UCSD-AML1 (cell line): ENCODE data around the gene DNAJA2.
"Not testable (repeated sequence)": the region's sequence is repeated elsewhere in the genome, so short reads cannot be mapped to it uniquely, and the experiment has no call there.

ENCODE experiments used
- DNase-seq: peaks from one replicate; lab custom pipeline; 2025; ENCODE audit not compliant: unreplicated experiment; lab: John Stamatoyannopoulos, UW

DNAJA2 gene

GRCh38 chr16:46975908-46976470, 2.5 kb upstream of the DNAJA2 start:
- no peak for DNase-seq

GRCh38 chr16:46975165-46975564, 1.7 kb upstream of the DNAJA2 start:
- no peak for DNase-seq

GRCh38 chr16:46974352-46974751, 878 bp upstream of the DNAJA2 start:
- no peak for DNase-seq

- no peak for DNase-seq
Measured at GRCh38 chr16:46973996-46974324, 486 bp upstream of the DNAJA2 start.

GRCh38 chr16:46972429-46973206, 856 bp downstream of the DNAJA2 start:
- peak; percentile 55 for DNase-seq

GRCh38 chr16:46971271-46971670, 2.2 kb downstream of the DNAJA2 start:
- no peak for DNase-seq

DNA sequence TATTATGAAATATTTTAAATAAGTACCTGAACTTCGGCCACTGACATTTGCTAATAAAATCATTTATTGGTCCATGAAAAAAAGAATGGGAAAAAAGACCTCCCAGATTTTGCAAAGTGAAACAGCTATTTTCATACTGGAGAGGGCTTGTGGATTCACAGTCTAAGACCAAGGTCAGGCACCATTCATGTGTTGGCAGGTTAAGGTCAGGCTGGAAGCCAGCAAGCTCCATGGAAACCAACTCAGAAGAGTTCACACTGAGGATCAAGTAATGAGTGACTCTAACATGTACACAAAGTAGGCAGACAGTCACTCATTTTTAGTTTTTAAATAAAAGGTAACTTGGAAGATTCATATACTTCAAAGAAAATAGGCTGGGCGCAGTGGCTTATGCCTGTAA, 3.4 kb downstream of the DNAJA2 start:
- no peak for DNase-seq

DNA sequence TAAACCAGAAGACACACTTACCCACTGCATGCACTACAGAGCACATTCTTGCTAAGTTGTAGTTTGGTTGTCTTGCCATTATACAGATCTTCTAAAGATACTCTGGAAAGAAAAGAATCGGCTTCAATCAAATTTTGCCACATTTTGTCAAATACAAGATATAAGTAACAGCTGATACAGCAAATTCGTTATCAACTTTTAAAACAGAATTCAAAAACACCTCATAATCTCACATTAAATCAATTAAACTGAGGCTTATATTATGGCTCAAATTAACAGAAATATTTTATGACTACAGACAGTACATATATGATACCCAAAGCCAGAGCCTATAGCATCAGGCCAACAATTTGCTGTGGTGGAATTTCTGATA, 5.4 kb downstream of the DNAJA2 start:
- no peak for DNase-seq

- no peak for DNase-seq
Measured at GRCh38 chr16:46962629-46963028, 10.8 kb downstream of the DNAJA2 start.

GRCh38 chr16:46961373-46962353, 11.8 kb downstream of the DNAJA2 start:
- no peak for DNase-seq

DNA sequence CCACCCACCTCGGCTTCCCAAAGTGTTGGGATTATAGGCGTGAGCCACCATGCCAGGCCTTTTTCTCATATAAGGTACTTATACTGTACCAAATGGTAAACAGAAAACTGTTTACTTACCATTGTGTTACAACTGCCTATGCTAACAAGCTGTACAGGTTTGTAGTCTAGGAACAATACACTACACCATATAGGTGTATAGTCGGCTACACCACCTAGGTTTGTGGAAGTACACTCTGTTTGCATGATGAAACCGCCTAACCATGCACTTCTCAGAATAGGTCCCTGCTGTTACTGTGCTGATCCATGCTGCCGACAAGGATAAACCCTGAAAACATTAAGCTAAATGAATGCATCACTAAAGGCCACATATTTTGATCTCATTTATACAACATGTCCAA, 18.9 kb downstream of the DNAJA2 start:
- no peak for DNase-seq

DNA sequence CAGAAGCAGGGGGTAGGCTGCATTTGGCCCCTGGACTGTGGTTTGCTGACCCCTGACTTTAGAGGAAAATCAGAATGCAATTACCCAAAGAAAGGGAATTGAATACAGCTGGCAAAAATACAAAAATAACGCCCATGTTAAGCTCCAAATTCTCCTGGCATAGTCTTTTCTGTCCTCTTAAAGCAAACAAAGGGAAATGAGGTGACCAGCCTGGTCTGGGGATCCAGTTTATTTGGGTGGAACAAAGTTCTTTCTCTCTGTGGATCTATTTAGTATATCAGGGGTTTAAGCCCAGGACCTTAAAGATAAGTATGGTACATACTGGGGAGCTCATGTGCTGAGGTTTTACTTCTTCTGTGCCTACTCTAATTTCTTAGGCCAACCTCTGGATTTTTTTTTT, 23.5 kb downstream of the DNAJA2 start:
- DNase-seq: no peak

DNA sequence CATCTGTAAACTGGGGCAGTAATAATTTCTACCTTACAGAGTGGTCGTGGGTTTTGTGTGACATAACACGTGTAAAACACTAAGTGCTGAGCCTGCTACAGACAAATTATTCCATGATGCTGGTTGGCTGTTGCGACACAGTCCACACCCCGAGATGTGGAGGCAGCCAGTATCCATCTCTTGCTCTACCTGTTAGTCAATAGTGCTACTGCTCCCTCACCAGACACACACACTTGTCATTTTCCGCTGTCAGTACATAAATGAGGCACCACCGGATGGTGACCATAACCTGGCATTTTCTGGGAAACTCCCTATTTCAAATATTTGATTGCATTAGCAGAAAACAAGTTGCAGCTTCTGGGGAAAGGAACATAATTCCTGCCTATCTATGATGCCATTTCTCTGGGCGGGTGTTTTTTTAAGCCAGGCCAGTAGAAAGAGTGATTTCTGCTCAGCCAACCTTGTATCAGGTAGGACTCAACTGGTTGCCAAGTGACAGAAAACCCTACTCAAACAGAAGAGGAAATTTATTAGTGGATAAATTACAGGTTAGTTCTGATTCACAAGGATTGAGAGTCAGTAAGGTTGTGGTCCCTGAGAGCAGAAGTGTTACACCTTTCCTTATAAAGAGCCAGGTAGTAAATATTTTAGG, 24.1 kb downstream of the DNAJA2 start:
- DNase-seq: no peak

GRCh38 chr16:46948548-46949166, 24.8 kb downstream of the DNAJA2 start:
- no peak for DNase-seq

DNA sequence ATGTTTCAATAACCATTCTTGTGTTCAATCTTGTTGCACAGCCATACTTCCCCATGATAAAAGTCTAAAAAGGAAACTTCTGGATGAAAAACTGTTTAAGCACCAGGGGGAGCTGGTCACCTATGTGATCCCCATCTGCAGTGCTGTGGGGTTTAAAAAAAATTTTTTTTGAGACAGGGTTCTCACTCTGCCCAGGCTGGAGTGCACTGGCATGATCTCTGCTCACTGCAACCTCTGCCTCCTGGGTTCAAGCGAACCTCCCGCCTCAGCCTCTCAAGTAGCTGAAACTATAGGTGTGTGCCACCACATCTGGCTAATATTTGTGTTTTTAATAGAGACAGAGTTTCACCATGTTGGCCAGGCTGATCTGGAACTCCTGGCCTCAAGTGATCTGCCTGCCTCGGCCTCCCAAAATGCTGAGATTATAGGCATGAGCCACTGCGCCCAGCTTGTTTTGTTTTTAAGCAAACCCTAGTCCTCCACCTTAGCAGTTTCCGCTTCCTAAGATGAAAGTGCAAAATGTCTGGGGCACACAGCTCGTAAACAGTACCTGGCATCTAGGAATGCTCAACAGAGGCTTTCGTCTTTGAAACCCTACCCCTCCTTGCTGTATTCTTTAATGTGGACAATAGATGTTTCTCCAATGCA, 25.4 kb downstream of the DNAJA2 start:
- DNase-seq: no peak

DNA sequence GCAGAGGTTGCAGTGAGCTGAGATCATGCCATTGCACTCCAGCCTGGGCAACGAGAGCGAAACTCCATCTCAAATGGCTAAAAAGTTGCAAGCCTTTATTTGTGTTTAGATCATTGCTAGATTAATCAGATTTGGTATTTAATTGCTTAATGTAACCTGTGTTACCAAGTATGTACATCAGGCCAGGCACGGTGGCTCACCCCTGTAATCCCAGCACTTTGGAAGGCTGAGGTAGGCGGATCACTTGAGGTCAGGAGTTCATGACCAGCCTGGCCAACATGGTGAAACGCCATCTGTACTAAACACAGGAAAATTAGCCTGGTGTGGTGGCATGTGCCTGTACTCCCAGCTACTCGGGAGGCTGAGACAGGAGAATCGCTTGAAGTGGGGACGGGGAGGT, 28.8 kb downstream of the DNAJA2 start:
- not testable (repeated sequence) for DNase-seq

DNA sequence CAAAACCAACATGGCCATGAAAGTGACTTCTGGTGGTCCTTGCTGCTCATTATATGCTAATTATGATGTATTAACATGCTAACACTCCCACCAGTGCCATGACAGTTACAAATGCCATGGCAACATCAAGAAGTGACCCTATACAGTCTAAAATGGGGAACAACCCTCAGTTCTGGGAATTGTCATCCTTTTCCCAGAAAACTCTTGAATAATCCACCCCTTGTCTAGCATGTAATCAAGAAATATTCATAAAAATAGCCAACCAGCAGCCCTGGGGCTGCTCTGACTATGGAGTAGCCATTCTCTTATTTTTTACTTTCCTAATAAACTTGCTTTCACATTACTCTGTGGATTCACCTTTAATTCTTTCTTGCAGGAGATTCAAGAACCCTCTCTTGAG, 35.9 kb downstream of the DNAJA2 start:
- no peak for DNase-seq

GRCh38 chr16:46932802-46933201, 40.7 kb downstream of the DNAJA2 start:
- peak; percentile 17 for DNase-seq

DNA sequence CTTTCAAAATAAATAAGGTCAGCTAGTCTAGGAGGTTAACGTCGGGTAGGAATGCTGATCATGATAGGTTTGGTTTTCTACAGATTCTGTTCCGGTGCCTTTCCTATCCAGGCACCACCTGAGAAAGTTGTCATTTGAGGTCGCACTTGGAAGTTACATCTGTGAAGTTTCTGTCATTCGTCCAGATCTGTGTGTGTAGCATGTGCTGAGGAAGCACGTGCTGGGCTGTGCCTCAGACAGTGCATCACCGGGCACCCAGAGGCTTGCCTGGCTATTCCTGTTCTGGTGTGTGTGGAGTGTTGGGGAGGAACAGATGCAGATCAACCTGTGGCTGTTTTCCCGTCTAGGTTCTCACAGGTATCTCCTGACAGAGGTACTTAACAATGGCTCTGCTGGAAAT, 42.6 kb downstream of the DNAJA2 start:
- DNase-seq: no peak
